Sigmoid colon (tissue), 7 donors: ENCODE results near the gene VANGL1. TPM values are rescaled to one million over a fixed set of nuclear protein-coding genes. Genes with fewer than 3 reads are reported as not detected.

Source experiments
- DNase-seq: peaks from one replicate; pipeline ENCODE4 v3.0.0-alpha.2; 2019
- H3K27ac ChIP-seq, 4 donors: fragments of 200-600 bp; sonication (generic); one replicate each; pipeline ENCODE4 v1.5.1; 2016 to 2019; ENCODE audit warnings: mild to moderate bottlenecking in 1 of 4
- H3K27me3 ChIP-seq, 3 donors: fragments of 200-600 bp; sonication (generic); one replicate each; pipeline ENCODE4 v1.5.1; 2019; ENCODE audit warnings: mild to moderate bottlenecking in 1 of 3
- H3K36me3 ChIP-seq, 4 donors: fragments of 200-600 bp; sonication (generic); one replicate each; pipeline ENCODE4 v1.5.1; 2016 to 2019
- H3K4me1 ChIP-seq, 4 donors: fragments of 200-600 bp; sonication (generic); one replicate each; pipeline ENCODE4 v1.5.1; 2017 to 2019
- H3K4me3 ChIP-seq, 4 donors: fragments of 200-600 bp; sonication (generic); one replicate each; pipeline ENCODE4 v1.5.1; 2017 to 2019; ENCODE audit warnings: mild to moderate bottlenecking in 2 of 4, moderate library complexity in 1 of 4
- H3K9me3 ChIP-seq, 4 donors: fragments of 200-600 bp in 3 of 4; sonication (generic) in 3 of 4; one replicate each; pipeline versions ENCODE4 v1.5.1 to v1.6.1; 2013 to 2019
- CTCF ChIP-seq, 4 experiments: fragments of 450-650 bp in 3 of 4; fragments of 200-600 bp in 1 of 4; IDR thresholded peaks; one replicate each; pipeline ENCODE4 v1.5.1; 2016 to 2019; ENCODE audit warnings: antibody characterized with exemption in 4 of 4, mild to moderate bottlenecking in 3 of 4, moderate library complexity in 2 of 4
- EP300 ChIP-seq, 4 donors: sonication (generic); formaldehyde crosslinking; IDR thresholded peaks; one replicate each; pipeline ENCODE4 v1.6.1; 2017; ENCODE audit warnings: antibody characterized with exemption in 4 of 4
- POLR2A ChIP-seq, 2 donors: fragments of 450-650 bp; IDR thresholded peaks; one replicate each; pipeline ENCODE4 v1.6.1; 2016; ENCODE audit warnings: antibody characterized with exemption in 2 of 2, mild to moderate bottlenecking in 2 of 2, moderate library complexity in 2 of 2
- POLR2AphosphoS5 ChIP-seq, 4 donors: sonication (generic); formaldehyde crosslinking; IDR thresholded peaks; one replicate each; pipeline ENCODE4 v1.6.1; 2017; ENCODE audit warnings: antibody characterized with exemption in 4 of 4
- WGBS, 2 donors: extraction: QIAGEN DNeasy Blood & Tissue Kit; methylation state at CpG; one replicate each; pipeline ENCODE4 v1.1.7; 2013; 5-methylcytosine and 5-hydroxymethylcytosine counted together
- intact Hi-C: fragments of 100-400 bp; cut with DNase I; formaldehyde crosslinking; loops from one replicate; pipeline ENCODE4 v1.15.1; 2023
- polyA plus RNA-seq, 3 donors: library from polyadenylated mRNA; stranded (reverse); fragments of 200-250 nt; gene quantifications; one replicate each; pipeline ENCODE4 v1.2.3, GENCODE V29; 2013
- total RNA-seq, 4 donors: library from RNA; depleted of rRNA; stranded (reverse); fragments of >200 nt; gene quantifications; one replicate each; pipeline ENCODE4 v1.1.0, GENCODE V29; 2016
- donor health status: healthy with polysubstance abuse.
- donor health status: Bipolar disorder and iron deficiency.
- donor health status: healthy.

Gene VANGL1
- total and polyA plus RNA-seq, 7 donors, result 1.2 to 14.7 (median 7.1) TPM

GRCh38 chr1:115651391-115651790 lies 9.6 kb downstream of the VANGL1 start:
- Histone ChIP-seq H3K4me1 (peaks cover 0 to 67% (median 52%) of the 10 kb centered on the region in 4 donors), H3K27me3 (no peaks in the 10 kb centered on the region), H3K4me3 (no peak overlapping the region), H3K27ac (no peak overlapping the region), H3K36me3 (peaks cover 0 to 27% (median 0%) of the 10 kb centered on the region in 4 donors), H3K9me3 (no peaks in the 10 kb centered on the region)
- intact Hi-C loops, result no loop called here
- 37 to 74% methylated on average over 8 of the region's 8 CpGs for WGBS, 2 donors
- no peak for DNase-seq
- TF ChIP-seq EP300 (IDR thresholded peaks at IDR 0.05) (no peak), POLR2AphosphoS5 (IDR thresholded peaks at IDR 0.05) (no peak), POLR2A (IDR thresholded peaks at IDR 0.05) (no peak), CTCF (IDR thresholded peaks at IDR 0.05) (no peak)

GRCh38 chr1:115652236-115652788 lies 10.5 kb downstream of the VANGL1 start:
- peaks cover 0 to 66% (median 54%) of the 10 kb centered on the region in 4 donors for H3K4me1 ChIP-seq
- peaks cover 0 to 27% (median 0%) of the 10 kb centered on the region in 4 donors for H3K36me3 ChIP-seq
- H3K27ac ChIP-seq, result no peak overlapping the region
- WGBS, 2 donors, result 93 to 98% methylated on average over 2 of the region's 2 CpGs
- no peaks in the 10 kb centered on the region for H3K9me3 ChIP-seq
- no peaks in the 10 kb centered on the region for H3K27me3 ChIP-seq
- intact Hi-C loops, result no loop called here
- H3K4me3 ChIP-seq, result no peak overlapping the region
- DNase-seq, result no peak
- TF ChIP-seq EP300 (IDR thresholded peaks at IDR 0.05) (no peak), POLR2A (IDR thresholded peaks at IDR 0.05) (no peak), CTCF (IDR thresholded peaks at IDR 0.05) (no peak), POLR2AphosphoS5 (IDR thresholded peaks at IDR 0.05) (no peak)

GRCh38 chr1:115654125-115654524 lies 12.4 kb downstream of the VANGL1 start:
- Histone ChIP-seq H3K27ac (no peak overlapping the region), H3K4me3 (no peak overlapping the region), H3K9me3 (no peaks in the 10 kb centered on the region), H3K4me1 (peaks cover 0 to 49% (median 41%) of the 10 kb centered on the region in 4 donors), H3K36me3 (peaks cover 0 to 27% (median 0%) of the 10 kb centered on the region in 4 donors), H3K27me3 (no peaks in the 10 kb centered on the region)
- no peak for TF ChIP-seq POLR2A (IDR thresholded peaks at IDR 0.05)
- no peak for TF ChIP-seq POLR2AphosphoS5 (IDR thresholded peaks at IDR 0.05)
- TF ChIP-seq CTCF (IDR thresholded peaks at IDR 0.05), result no peak
- TF ChIP-seq EP300 (IDR thresholded peaks at IDR 0.05), result no peak
- no peak for DNase-seq
- WGBS, 2 donors, result 94 to 96% methylated on average over 3 of the region's 3 CpGs
- intact Hi-C loops, result no loop called here

- Histone ChIP-seq H3K27me3 (no peaks in the 10 kb centered on the region), H3K4me1 (peaks cover 0 to 42% (median 35%) of the 10 kb centered on the region in 4 donors), H3K4me3 (no peak overlapping the region), H3K9me3 (no peaks in the 10 kb centered on the region), H3K27ac (peak overlapping the region in 1 of 4 donors; percentile 22), H3K36me3 (peaks cover 0 to 30% (median 0%) of the 10 kb centered on the region in 4 donors)
- no peak for DNase-seq
- intact Hi-C loops, result no loop called here
- TF ChIP-seq CTCF (IDR thresholded peaks at IDR 0.05), result no peak
- TF ChIP-seq POLR2AphosphoS5 (IDR thresholded peaks at IDR 0.05), result no peak
- TF ChIP-seq EP300 (IDR thresholded peaks at IDR 0.05), result no peak
- TF ChIP-seq POLR2A (IDR thresholded peaks at IDR 0.05), result no peak
- WGBS, 2 donors, result 47 to 69% methylated on average over 14 of the region's 14 CpGs
Measured at GRCh38 chr1:115654663-115655305, 13.0 kb downstream of the VANGL1 start.
